Fibroblast of pulmonary artery (primary cell): Measurements from ENCODE around the gene ARF6.

Source experiments
- DNase-seq: peaks from one replicate; pipeline ENCODE4 v3.0.0-alpha.2; 2010; ENCODE audit warnings: low read depth
- H3K4me3 ChIP-seq: replicated peaks from 2 replicates; pipeline ENCODE4 v1.5.1; 2011; ENCODE audit warnings: low read depth, mild to moderate bottlenecking, control low read depth, low read length, moderate library complexity
- CTCF ChIP-seq: IDR thresholded peaks from 2 replicates; pipeline ENCODE4 v1.5.1; 2011; ENCODE audit warnings: mild to moderate bottlenecking, control low read depth, low read length, inconsistent platforms; ENCODE audit errors: missing control alignments

Gene ARF6

GRCh38 chr14:49940808-49941421 lies 48.0 kb downstream of the ARF6 start:
- TF ChIP-seq CTCF = no peak
- H3K4me3 ChIP-seq = no peak overlapping the region
- peak; percentile 60 for DNase-seq

- no peak for TF ChIP-seq CTCF
- H3K4me3 ChIP-seq = no peak overlapping the region
- no peak for DNase-seq
Observed at GRCh38 chr14:49942090-49942489, 49.2 kb downstream of the ARF6 start.

- TF ChIP-seq CTCF = no peak
- DNase-seq = no peak
- no peak overlapping the region for H3K4me3 ChIP-seq
Observed at GRCh38 chr14:49944501-49944900, 51.6 kb downstream of the ARF6 start.

- no peak for DNase-seq
- no peak for TF ChIP-seq CTCF
- no peak overlapping the region for H3K4me3 ChIP-seq
Observed at GRCh38 chr14:49945448-49946319, 52.8 kb downstream of the ARF6 start.
